SU-DHL-6 (cell line): ENCODE measurements around the gene TUBB2B.

ENCODE experiments used
- H2AFZ ChIP-seq: fragments of 200-600 bp; sonication (generic); 2 replicates; pipeline ENCODE4 v1.6.1; 2014; ENCODE audit warnings: low read depth, mild to moderate bottlenecking, moderate library complexity, mixed read lengths, antibody characterized with exemption, low read length; ENCODE audit not compliant: severe bottlenecking
- H3F3A ChIP-seq: fragments of 200-600 bp; shearing (Covaris generic); 2 replicates; pipeline ENCODE4 v1.6.0; 2016; ENCODE audit warnings: antibody characterized with exemption, mild to moderate bottlenecking; ENCODE audit not compliant: insufficient read depth
- H3K27ac ChIP-seq: fragments of 200-600 bp; sonication (generic); 2 replicates; pipeline ENCODE4 v1.5.1; 2016; ENCODE audit warnings: low read depth, mild to moderate bottlenecking, low read length, moderate library complexity, mixed read lengths
- H3K27me3 ChIP-seq: fragments of 200-600 bp; sonication (generic), shearing (Covaris generic); 2 replicates; pipeline ENCODE4 v1.6.0; 2014; ENCODE audit warnings: mild to moderate bottlenecking, low read length
- H3K36me3 ChIP-seq: fragments of 200-600 bp; sonication (generic); 2 replicates; pipeline ENCODE4 v1.6.1; 2014; ENCODE audit warnings: mild to moderate bottlenecking, low read length, mixed read lengths
- H3K4me2 ChIP-seq: fragments of 300-600, 200-600 bp; shearing (Covaris generic), sonication (generic); 2 replicates; pipeline ENCODE4 v1.6.0; 2014; ENCODE audit warnings: low read length, low read depth, mild to moderate bottlenecking; ENCODE audit not compliant: poor library complexity, severe bottlenecking
- H3K4me3 ChIP-seq: fragments of 200-600 bp; sonication (generic); 2 replicates; pipeline ENCODE4 v1.5.1; 2014; ENCODE audit warnings: antibody characterized with exemption, low read length, mild to moderate bottlenecking, mixed read lengths; ENCODE audit not compliant: insufficient read depth, poor library complexity, severe bottlenecking
- H3K79me2 ChIP-seq: fragments of 200-600 bp; sonication (generic); 2 replicates; pipeline ENCODE4 v1.6.1; 2014; ENCODE audit warnings: mild to moderate bottlenecking, low read length, moderate library complexity; ENCODE audit not compliant: insufficient read depth
- H3K9ac ChIP-seq: fragments of 200-600 bp; sonication (generic); 2 replicates; pipeline ENCODE4 v1.7.0; 2014; ENCODE audit warnings: mild to moderate bottlenecking, low read length
- H3K9me2 ChIP-seq: fragments of 200-600 bp; sonication (generic); replicated peaks from 2 replicates; pipeline ENCODE4 v1.6.1; 2014; ENCODE audit warnings: low read length; ENCODE audit not compliant: insufficient read depth
- H3K9me3 ChIP-seq: fragments of 200-600 bp; sonication (generic); 2 replicates; pipeline ENCODE4 v1.6.1; 2014; ENCODE audit warnings: low read length, mixed read lengths; ENCODE audit not compliant: insufficient read depth
- H4K20me1 ChIP-seq: fragments of 200-600 bp; sonication (generic); 2 replicates; pipeline ENCODE4 v1.6.1; 2014; ENCODE audit warnings: low read depth, mild to moderate bottlenecking, antibody characterized with exemption, low read length, moderate library complexity, mixed read lengths
- EZH2phosphoT487 ChIP-seq: fragments of 200-600 bp; sonication (generic), shearing (Covaris generic); conservative IDR thresholded peaks from 2 replicates; pipeline ENCODE4 v1.6.1; 2018; ENCODE audit warnings: mild to moderate bottlenecking, antibody characterized with exemption, low read length, moderate library complexity, mixed read lengths
- TF ChIP-seq, protein P1 (sequence below): fragments of 200-600 bp; sonication (generic); IDR thresholded peaks from one replicate; pipeline ENCODE4 v1.5.1; 2017; ENCODE audit warnings: antibody characterized with exemption, mild to moderate bottlenecking, low read length, moderate library complexity; ENCODE audit not compliant: insufficient read depth, poor library complexity, severe bottlenecking

Gene TUBB2B

GRCh38 chr6:3226042-3226441 is 1.4 kb downstream of the TUBB2B start:
- H3K9me3 ChIP-seq, result no peaks in the 10 kb centered on the region
- H3K9me2 ChIP-seq, result no peaks in the 10 kb centered on the region
- H3F3A ChIP-seq, result peaks cover 30% of the 10 kb centered on the region
- peak overlapping the region; percentile 59 for H3K4me3 ChIP-seq
- peak overlapping the region; percentile 66 for H3K4me2 ChIP-seq
- H2AFZ ChIP-seq, result no peak overlapping the region
- H3K36me3 ChIP-seq, result peaks cover 15% of the 10 kb centered on the region; the same call in 1 of the 2 replicates
- H3K9ac ChIP-seq, result no peak overlapping the region
- H3K79me2 ChIP-seq, result peaks cover 9% of the 10 kb centered on the region; the same call in 1 of the 2 replicates
- no peaks in the 10 kb centered on the region for H3K27me3 ChIP-seq
- no peak overlapping the region for H3K27ac ChIP-seq
- TF ChIP-seq, protein P1, sequence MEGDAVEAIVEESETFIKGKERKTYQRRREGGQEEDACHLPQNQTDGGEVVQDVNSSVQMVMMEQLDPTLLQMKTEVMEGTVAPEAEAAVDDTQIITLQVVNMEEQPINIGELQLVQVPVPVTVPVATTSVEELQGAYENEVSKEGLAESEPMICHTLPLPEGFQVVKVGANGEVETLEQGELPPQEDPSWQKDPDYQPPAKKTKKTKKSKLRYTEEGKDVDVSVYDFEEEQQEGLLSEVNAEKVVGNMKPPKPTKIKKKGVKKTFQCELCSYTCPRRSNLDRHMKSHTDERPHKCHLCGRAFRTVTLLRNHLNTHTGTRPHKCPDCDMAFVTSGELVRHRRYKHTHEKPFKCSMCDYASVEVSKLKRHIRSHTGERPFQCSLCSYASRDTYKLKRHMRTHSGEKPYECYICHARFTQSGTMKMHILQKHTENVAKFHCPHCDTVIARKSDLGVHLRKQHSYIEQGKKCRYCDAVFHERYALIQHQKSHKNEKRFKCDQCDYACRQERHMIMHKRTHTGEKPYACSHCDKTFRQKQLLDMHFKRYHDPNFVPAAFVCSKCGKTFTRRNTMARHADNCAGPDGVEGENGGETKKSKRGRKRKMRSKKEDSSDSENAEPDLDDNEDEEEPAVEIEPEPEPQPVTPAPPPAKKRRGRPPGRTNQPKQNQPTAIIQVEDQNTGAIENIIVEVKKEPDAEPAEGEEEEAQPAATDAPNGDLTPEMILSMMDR, result no peak
- TF ChIP-seq EZH2phosphoT487, result no peak
- no peaks in the 10 kb centered on the region for H4K20me1 ChIP-seq

DNA sequence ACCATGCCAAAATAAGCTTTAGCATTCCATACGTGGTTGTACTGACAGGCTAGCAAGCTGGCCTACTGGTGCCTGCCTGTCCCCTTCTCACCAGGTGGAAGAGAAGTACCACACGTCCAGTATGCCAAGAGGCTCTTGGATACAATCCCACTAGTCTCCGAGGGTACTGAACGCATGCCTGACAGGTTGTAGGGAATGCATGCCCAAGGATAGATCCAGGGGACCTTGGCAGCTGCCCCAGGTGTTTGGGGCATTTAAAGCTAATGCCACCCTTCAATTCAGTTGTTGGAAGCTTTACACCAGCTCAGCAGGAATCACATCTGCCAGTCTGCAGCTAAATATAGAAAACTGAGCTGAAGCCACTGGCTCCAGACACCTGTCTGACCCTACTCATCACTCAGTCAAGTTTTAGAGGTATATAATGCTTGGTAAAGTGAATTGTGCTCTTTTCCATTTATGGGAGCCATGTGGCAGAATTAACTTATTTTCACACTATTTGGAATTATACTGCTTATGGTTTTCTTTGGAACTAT is 4.9 kb downstream of the TUBB2B start:
- no peaks in the 10 kb centered on the region for H4K20me1 ChIP-seq
- no peak overlapping the region for H3K9ac ChIP-seq
- H3K27ac ChIP-seq, result no peak overlapping the region
- no peaks in the 10 kb centered on the region for H3K27me3 ChIP-seq
- no peaks in the 10 kb centered on the region for H3K9me2 ChIP-seq
- H3F3A ChIP-seq, result peaks cover 24% of the 10 kb centered on the region; the same call in 1 of the 2 replicates
- no peak overlapping the region for H3K4me3 ChIP-seq
- no peaks in the 10 kb centered on the region for H3K9me3 ChIP-seq
- no peak overlapping the region for H2AFZ ChIP-seq
- TF ChIP-seq, protein P1, result no peak
- no peak for TF ChIP-seq EZH2phosphoT487
- peaks cover 15% of the 10 kb centered on the region; the same call in 1 of the 2 replicates for H3K36me3 ChIP-seq
- H3K79me2 ChIP-seq, result peaks cover 9% of the 10 kb centered on the region; the same call in 1 of the 2 replicates
- H3K4me2 ChIP-seq, result no peak overlapping the region

GRCh38 chr6:3221578-3221977 is 5.9 kb downstream of the TUBB2B start:
- H3K79me2 ChIP-seq, result peaks cover 8% of the 10 kb centered on the region; the same call in 1 of the 2 replicates
- H3F3A ChIP-seq, result peaks cover 24% of the 10 kb centered on the region; the same call in 1 of the 2 replicates
- no peak overlapping the region for H3K4me2 ChIP-seq
- no peak overlapping the region for H3K9ac ChIP-seq
- no peak overlapping the region for H3K27ac ChIP-seq
- peaks cover 15% of the 10 kb centered on the region; the same call in 1 of the 2 replicates for H3K36me3 ChIP-seq
- H3K27me3 ChIP-seq, result no peaks in the 10 kb centered on the region
- no peaks in the 10 kb centered on the region for H4K20me1 ChIP-seq
- no peaks in the 10 kb centered on the region for H3K9me2 ChIP-seq
- no peak overlapping the region for H2AFZ ChIP-seq
- TF ChIP-seq EZH2phosphoT487, result no peak
- TF ChIP-seq, protein P1, result no peak
- no peak overlapping the region for H3K4me3 ChIP-seq
- no peaks in the 10 kb centered on the region for H3K9me3 ChIP-seq
